Measurements from ENCODE around the gene MCM3. TPM values are rescaled to one million over a fixed set of nuclear protein-coding genes. Genes with fewer than 3 reads are reported as not detected.

Gene MCM3
- total RNA-seq, 4 donors from 2014 or later, result 26.1 to 44.5 (median 34.3) TPM

DNA sequence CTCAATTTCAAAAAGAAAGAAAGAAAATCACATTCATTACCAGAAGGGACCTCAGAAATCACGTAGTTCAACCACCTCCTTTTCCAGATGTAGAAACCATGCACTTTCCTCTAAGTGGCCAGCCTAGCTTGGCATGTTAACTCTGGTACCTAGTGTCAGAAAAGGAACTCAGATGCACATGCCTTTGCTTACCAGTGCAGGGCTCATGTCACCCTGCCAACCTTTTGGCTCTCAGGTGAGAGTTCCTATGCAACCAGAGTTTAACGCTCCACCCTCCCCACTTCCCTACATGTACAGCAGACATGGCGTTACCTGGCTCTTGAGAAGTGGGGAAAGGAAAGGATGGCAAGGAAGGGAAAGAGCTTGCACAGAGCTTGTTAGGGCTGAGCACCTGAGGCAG, 23.9 kb downstream of the MCM3 start:
- Histone ChIP-seq H3K27ac (no peak overlapping the region), H3K9me3 (no peaks in the 10 kb centered on the region), H3K4me3 (replicated peaks in 1 of 3) (no peak overlapping the region), H3K4me1 (no peaks in the 10 kb centered on the region), H3K36me3 (peaks cover 0 to 11% of the 10 kb centered on the region in 2 donors), H3K27me3 (no peaks in the 10 kb centered on the region)
- intact Hi-C loops (cut with DNase I), result no loop called here
- no peak for DNase-seq
- WGBS, 2 donors, result 89 to 93% methylated on average over 3 of the region's 3 CpGs
- TF ChIP-seq, protein P1, sequence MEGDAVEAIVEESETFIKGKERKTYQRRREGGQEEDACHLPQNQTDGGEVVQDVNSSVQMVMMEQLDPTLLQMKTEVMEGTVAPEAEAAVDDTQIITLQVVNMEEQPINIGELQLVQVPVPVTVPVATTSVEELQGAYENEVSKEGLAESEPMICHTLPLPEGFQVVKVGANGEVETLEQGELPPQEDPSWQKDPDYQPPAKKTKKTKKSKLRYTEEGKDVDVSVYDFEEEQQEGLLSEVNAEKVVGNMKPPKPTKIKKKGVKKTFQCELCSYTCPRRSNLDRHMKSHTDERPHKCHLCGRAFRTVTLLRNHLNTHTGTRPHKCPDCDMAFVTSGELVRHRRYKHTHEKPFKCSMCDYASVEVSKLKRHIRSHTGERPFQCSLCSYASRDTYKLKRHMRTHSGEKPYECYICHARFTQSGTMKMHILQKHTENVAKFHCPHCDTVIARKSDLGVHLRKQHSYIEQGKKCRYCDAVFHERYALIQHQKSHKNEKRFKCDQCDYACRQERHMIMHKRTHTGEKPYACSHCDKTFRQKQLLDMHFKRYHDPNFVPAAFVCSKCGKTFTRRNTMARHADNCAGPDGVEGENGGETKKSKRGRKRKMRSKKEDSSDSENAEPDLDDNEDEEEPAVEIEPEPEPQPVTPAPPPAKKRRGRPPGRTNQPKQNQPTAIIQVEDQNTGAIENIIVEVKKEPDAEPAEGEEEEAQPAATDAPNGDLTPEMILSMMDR (IDR thresholded peaks at IDR 0.05), result no peak
- TF ChIP-seq POLR2A (IDR thresholded peaks at IDR 0.05), result no peak

DNA sequence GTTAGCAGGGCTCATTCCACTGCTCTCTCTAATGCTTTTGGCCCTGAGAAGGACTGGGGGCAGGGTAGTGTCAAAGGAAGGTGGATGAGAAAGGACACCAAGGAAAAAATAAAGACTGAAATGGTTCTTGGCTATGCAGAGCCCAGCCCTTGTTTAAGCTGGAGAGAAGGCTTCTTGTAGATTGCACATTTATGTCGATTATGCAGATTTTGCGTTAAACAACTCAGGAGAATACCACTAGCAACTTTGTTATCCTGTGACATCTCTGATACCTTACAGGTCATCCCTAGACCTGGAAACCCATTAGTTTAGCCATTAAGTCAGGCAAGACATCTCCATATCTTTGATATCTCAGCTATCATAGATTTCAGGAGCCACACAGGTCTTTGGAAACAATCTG, 29.1 kb downstream of the MCM3 start:
- DNase-seq, result no peak
- no peak for TF ChIP-seq POLR2A (IDR thresholded peaks at IDR 0.05)
- TF ChIP-seq, protein P1 (IDR thresholded peaks at IDR 0.05), result no peak
- intact Hi-C loops (cut with DNase I), result no loop called here
- Histone ChIP-seq H3K9me3 (no peaks in the 10 kb centered on the region), H3K27me3 (no peaks in the 10 kb centered on the region), H3K36me3 (no peaks in the 10 kb centered on the region), H3K27ac (no peak overlapping the region), H3K4me3 (replicated peaks in 1 of 3) (no peak overlapping the region), H3K4me1 (no peaks in the 10 kb centered on the region)
- WGBS, 2 donors, result 98% methylated on average over 2 of the region's 2 CpGs

DNA sequence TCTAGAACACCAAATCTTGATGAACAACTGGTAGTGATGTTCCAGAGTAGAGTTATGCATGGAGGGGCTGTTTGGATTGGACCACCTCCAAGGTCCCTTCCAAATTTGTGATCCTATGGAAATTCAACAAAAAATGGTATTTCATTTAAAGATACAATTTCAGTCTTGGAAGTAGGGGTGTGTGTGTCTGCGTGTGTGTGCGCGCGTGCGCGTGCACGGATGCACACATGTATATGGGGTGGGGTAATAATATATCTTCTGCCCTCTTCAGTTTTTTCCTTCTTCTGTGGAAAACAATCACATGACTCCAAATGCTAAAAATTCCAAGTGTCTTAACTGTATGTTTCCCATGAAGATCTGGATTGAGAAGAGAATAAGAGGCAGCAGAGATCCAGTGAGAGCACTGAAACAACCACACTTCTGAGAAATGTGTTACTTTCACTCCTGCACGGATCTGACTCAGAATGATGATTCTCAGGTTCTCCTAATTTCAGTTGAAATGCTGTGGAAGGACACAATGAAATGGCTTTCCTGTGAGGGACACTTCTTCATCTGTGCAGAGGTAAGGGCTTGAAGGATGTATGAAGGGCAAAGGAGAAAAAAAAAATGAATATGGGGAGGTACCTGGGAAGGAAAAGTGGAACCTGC, 29.7 kb downstream of the MCM3 start:
- WGBS, 2 donors, result 91 to 94% methylated on average over 8 of the region's 8 CpGs
- no peak for DNase-seq
- intact Hi-C loops (cut with DNase I), result no loop called here

DNA sequence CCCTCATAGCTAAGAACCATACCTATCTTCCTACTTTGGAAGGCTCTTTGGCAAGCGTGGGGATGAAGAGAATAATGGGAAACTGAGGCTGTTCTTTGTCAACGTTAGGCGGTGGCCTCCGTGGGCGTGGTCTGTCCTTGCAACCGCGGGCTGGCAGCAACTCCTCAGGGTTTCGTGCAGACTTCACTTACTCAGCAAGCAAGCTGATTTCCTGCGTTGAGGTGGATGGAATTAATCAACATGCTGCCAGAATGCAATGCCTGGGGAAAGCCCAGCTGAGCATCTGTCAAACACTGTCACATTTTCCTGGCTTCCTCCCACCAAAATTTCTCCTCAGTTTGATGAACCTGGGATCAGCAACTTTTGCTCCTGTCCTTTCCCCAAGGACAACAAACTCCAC, 31.0 kb downstream of the MCM3 start:
- TF ChIP-seq, protein P1 (IDR thresholded peaks at IDR 0.05), result no peak
- TF ChIP-seq POLR2A (IDR thresholded peaks at IDR 0.05), result no peak
- H3K27me3 ChIP-seq, result no peaks in the 10 kb centered on the region
- H3K36me3 ChIP-seq, result no peaks in the 10 kb centered on the region
- WGBS, 2 donors, result 39 to 46% methylated on average over 9 of the region's 9 CpGs
- no peaks in the 10 kb centered on the region for H3K9me3 ChIP-seq
- H3K4me3 ChIP-seq (replicated peaks in 1 of 3), result no peak overlapping the region
- intact Hi-C loops (cut with DNase I), result no loop called here
- no peak for DNase-seq
- no peaks in the 10 kb centered on the region for H3K4me1 ChIP-seq
- H3K27ac ChIP-seq, result no peak overlapping the region

More for the DNA sequence above, 29.7 kb downstream of the MCM3 start:
- Histone ChIP-seq H3K4me3 (replicated peaks in 1 of 3) (no peak overlapping the region), H3K4me1 (no peaks in the 10 kb centered on the region), H3K27me3 (no peaks in the 10 kb centered on the region), H3K36me3 (no peaks in the 10 kb centered on the region), H3K27ac (no peak overlapping the region), H3K9me3 (no peaks in the 10 kb centered on the region)
- TF ChIP-seq POLR2A (IDR thresholded peaks at IDR 0.05), result no peak
- TF ChIP-seq, protein P1 (IDR thresholded peaks at IDR 0.05), result no peak

DNA sequence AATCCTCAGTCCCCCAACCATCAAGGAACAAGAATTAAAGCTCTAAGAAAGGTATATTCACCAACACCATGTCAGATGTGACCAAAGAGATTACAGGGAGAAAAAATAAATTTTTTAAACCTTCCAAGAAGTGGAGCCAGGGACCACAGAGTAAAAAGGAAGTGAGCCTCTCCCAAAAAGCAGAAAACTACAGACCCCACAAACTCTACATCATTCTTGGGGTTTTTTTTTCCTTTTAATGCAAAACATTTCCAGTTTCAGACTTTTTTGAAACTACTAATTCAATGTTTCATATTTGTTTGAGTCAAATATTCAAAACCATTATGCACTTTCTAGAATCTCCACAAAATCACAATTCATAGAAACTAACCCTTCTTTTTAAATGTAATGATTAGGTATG, 33.4 kb downstream of the MCM3 start:
- H3K4me3 ChIP-seq (replicated peaks in 1 of 3), result no peak overlapping the region

More for the DNA sequence above, 33.4 kb downstream of the MCM3 start:
- no peaks in the 10 kb centered on the region for H3K36me3 ChIP-seq
- no peaks in the 10 kb centered on the region for H3K9me3 ChIP-seq
- no peak for TF ChIP-seq POLR2A (IDR thresholded peaks at IDR 0.05)
- TF ChIP-seq, protein P1 (IDR thresholded peaks at IDR 0.05), result no peak
- H3K4me1 ChIP-seq, result no peaks in the 10 kb centered on the region
- no peaks in the 10 kb centered on the region for H3K27me3 ChIP-seq
- DNase-seq, result no peak
- H3K27ac ChIP-seq, result no peak overlapping the region
- intact Hi-C loops (cut with DNase I), result no loop called here

All from thyroid gland (tissue), 4 donors.